ENCODE measurements around the gene PHYKPL. TPM values are rescaled to one million over a fixed set of nuclear protein-coding genes. Genes with fewer than 3 reads are reported as not detected.

The PHYKPL gene
- total and polyA plus RNA-seq, 2 donors (not counting 3 experiments of a cell fraction or from before 2014, with no cell fraction given), result 71.7 to 81.7 TPM

DNA sequence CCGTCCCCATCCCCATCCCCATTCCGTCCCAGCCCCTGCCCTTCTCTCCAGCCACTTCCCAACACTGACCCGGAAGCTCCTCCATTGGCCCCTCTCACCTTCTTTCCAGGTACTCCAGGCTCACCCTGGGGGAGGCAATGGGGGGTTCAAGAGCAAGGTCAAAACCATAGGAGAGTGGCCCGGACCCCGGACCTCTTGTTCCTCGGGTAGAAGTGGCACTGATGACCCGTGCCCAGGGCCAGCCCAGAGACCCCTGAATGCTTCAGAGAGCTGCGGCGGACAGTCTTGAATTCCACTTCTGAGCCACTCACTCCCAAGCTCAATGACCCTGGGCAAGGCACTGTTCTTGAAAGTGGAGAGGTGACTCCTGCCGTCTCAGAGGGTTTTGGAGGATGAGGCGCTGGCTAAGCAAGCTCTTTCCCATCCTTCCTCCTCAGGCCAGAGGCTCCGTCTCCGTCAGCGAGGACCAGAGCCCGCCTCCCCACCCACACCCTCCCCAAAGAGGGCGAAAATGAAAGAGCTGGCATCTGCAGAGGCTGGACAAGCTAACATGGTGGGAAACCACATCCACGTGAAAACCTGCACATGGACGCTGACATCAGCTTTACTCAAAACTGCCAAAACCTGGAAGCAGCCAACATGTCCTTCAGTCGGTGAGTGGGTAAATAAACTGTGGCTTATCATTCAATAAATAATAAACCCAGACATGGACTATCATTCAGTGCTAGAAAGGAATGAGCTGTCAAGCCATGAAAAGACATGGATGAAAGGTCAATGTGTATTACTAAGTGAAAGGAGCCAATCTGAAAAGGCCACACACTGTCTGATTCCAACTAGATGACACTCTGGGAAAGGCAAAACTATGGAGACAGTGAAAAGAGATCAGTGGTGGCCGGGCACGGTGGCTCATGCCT, 27.3 kb upstream of the PHYKPL start:
- H3K9me3 ChIP-seq (replicated peaks; ENCODE audit: control insufficient read depth, insufficient read depth, low read length), result no peaks in the 10 kb centered on the region
- H3K27ac ChIP-seq (ENCODE audit: insufficient read depth, low read depth, low read length), result no peak overlapping the region
- CTCF ChIA-PET, result no interaction called here
- H3K79me2 ChIP-seq (ENCODE audit: control insufficient read depth, insufficient read depth, low read length), result no peaks in the 10 kb centered on the region
- no peak for TF ChIP-seq GATA2 (IDR thresholded peaks at IDR 0.05; ENCODE audit: insufficient read depth, insufficient read length, low read depth, low read length)
- no peaks in the 10 kb centered on the region for H4K20me1 ChIP-seq (replicated peaks; ENCODE audit: control insufficient read depth, extremely low read depth, insufficient read depth, low read length)
- POLR2A ChIA-PET, result no interaction called here
- intact Hi-C loops (cut with micrococcal nuclease), result no loop called here
- H2AFZ ChIP-seq (ENCODE audit: low read depth, low read length), result no peak overlapping the region
- H3K9ac ChIP-seq (replicated peaks; ENCODE audit: extremely low read depth, insufficient read depth, low read length), result no peak overlapping the region
- no peak overlapping the region for H3K4me2 ChIP-seq (ENCODE audit: insufficient read depth, low read length)
- no TSS peak for BruUV-seq (replicated peaks)
- dilution Hi-C loops (cut with MboI; ENCODE audit: extremely low pct_ligation_motif_present, low sequenced_read_pairs), result no loop called here
- H3K27me3 ChIP-seq (ENCODE audit: control insufficient read depth in 2 of 2, insufficient read depth in 2 of 2, low read length in 2 of 2), result no peaks in the 10 kb centered on the region
- H3K9me1 ChIP-seq (replicated peaks; ENCODE audit: control insufficient read depth, extremely low read depth, insufficient read depth, low read length), result no peaks in the 10 kb centered on the region
- no peak overlapping the region for H3K4me3 ChIP-seq (replicated peaks in 1 of 3; ENCODE audit: insufficient read depth in 1 of 3, low read depth in 1 of 3, low read length in 3 of 3)
- FAIRE-seq, result no peak
- H3K4me1 ChIP-seq (ENCODE audit: control insufficient read depth, extremely low read depth, insufficient read depth, low read length), result no peaks in the 10 kb centered on the region
- no peak for DNase-seq (ENCODE audit: low read depth, low spot score)
- no peaks in the 10 kb centered on the region for H3K36me3 ChIP-seq (ENCODE audit: control insufficient read depth in 2 of 2, extremely low read depth in 1 of 2, insufficient read depth in 2 of 2, low read length in 2 of 2)

DNA sequence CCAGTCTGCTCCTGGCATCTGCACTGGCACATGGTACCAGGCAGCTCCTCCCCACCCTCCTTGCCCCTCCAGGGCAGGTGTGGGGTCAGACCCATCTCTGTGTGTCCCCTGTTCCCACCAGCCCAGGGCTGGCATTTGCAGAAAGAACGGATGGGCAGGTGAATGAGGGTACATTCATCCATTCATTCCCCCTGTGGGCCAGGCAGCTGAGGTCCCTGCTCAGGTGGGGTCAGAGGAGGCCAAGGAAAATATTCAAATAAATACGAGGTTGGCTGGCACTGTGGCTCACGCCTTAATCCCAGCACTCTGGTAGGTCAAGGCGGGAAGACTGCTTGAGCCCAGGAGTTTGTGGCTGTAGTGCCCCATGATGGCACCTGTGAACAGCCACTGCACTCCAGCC, 25.0 kb upstream of the PHYKPL start:
- Histone ChIP-seq H3K27ac (ENCODE audit: insufficient read depth, low read depth, low read length) (no peak overlapping the region), H3K9ac (replicated peaks; ENCODE audit: extremely low read depth, insufficient read depth, low read length) (no peak overlapping the region), H3K4me2 (ENCODE audit: insufficient read depth, low read length) (no peak overlapping the region), H3K79me2 (ENCODE audit: control insufficient read depth, insufficient read depth, low read length) (no peaks in the 10 kb centered on the region), H3K4me1 (ENCODE audit: control insufficient read depth, extremely low read depth, insufficient read depth, low read length) (no peaks in the 10 kb centered on the region), H3K36me3 (ENCODE audit: control insufficient read depth in 2 of 2, extremely low read depth in 1 of 2, insufficient read depth in 2 of 2, low read length in 2 of 2) (no peaks in the 10 kb centered on the region), H4K20me1 (replicated peaks; ENCODE audit: control insufficient read depth, extremely low read depth, insufficient read depth, low read length) (no peaks in the 10 kb centered on the region), H2AFZ (ENCODE audit: low read depth, low read length) (no peak overlapping the region), H3K4me3 (replicated peaks in 1 of 3; ENCODE audit: insufficient read depth in 1 of 3, low read depth in 1 of 3, low read length in 3 of 3) (no peak overlapping the region), H3K9me1 (replicated peaks; ENCODE audit: control insufficient read depth, extremely low read depth, insufficient read depth, low read length) (no peaks in the 10 kb centered on the region), H3K27me3 (ENCODE audit: control insufficient read depth in 2 of 2, insufficient read depth in 2 of 2, low read length in 2 of 2) (no peaks in the 10 kb centered on the region), H3K9me3 (replicated peaks; ENCODE audit: control insufficient read depth, insufficient read depth, low read length) (no peaks in the 10 kb centered on the region)
- TF ChIP-seq FOS (IDR thresholded peaks at IDR 0.05; ENCODE audit: borderline replicate concordance, insufficient read depth, low read length), result no peak
- TF ChIP-seq, protein P1, sequence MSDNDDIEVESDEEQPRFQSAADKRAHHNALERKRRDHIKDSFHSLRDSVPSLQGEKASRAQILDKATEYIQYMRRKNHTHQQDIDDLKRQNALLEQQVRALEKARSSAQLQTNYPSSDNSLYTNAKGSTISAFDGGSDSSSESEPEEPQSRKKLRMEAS (IDR thresholded peaks at IDR 0.05; ENCODE audit: insufficient read depth, insufficient read length), result no peak
- TF ChIP-seq MYC (IDR thresholded peaks at IDR 0.05; ENCODE audit: low read depth, low read length), result no peak
- dilution Hi-C loops (cut with MboI; ENCODE audit: extremely low pct_ligation_motif_present, low sequenced_read_pairs), result no loop called here
- POLR2A ChIA-PET, result no interaction called here
- DNase-seq (ENCODE audit: low read depth, low spot score) (no peak), FAIRE-seq (no peak)
- BruUV-seq (replicated peaks), result no TSS peak
- CTCF ChIA-PET, result no interaction called here
- intact Hi-C loops (cut with micrococcal nuclease), result no loop called here
